ENCODE results near the gene ACTG1. TPM values are rescaled to one million over a fixed set of nuclear protein-coding genes. Genes with fewer than 3 reads are reported as not detected.
A peak's percentile ranks its signal among the peaks of the same experiment; 100 is the strongest.

The ACTG1 gene
- total and polyA plus RNA-seq, 2 of the 13 experiments (the other 11 are each of a cell fraction or from before 2014, with no cell fraction given): 973 to 1,138 TPM

- TF ChIP-seq RERE (CRISPR knock-in tag; IDR thresholded peaks at IDR 0.05; ENCODE audit: low read depth): 0 out of 2 replicates have a peak, but pooled peaks have one; percentile 4
- peak; percentile 66 for TF ChIP-seq ZFP36L1 (CRISPR knock-in tag; IDR thresholded peaks at IDR 0.05)
- TF ChIP-seq LBX2 (CRISPR knock-in tag; IDR thresholded peaks at IDR 0.05; ENCODE audit: borderline replicate concordance): 0 out of 2 replicates have a peak, but pooled peaks have one; percentile 69
- peak; percentile 50; the same call in 1 of the 2 replicates for TF ChIP-seq FOXO1 (CRISPR knock-in tag; IDR thresholded peaks at IDR 0.05)
- TF ChIP-seq CBFB (CRISPR knock-in tag; IDR thresholded peaks at IDR 0.05): peak; percentile 66; the same call in 1 of the 2 replicates
- peak; percentile 87 for TF ChIP-seq MXD1 (CRISPR knock-in tag; IDR thresholded peaks at IDR 0.05)
- TF ChIP-seq ZSCAN21 (CRISPR knock-in tag; IDR thresholded peaks at IDR 0.05; ENCODE audit: borderline replicate concordance): peak; percentile 75
- 0 out of 2 replicates have a peak, but pooled peaks have one; percentile 11 for TF ChIP-seq ZNF225 (CRISPR knock-in tag; IDR thresholded peaks at IDR 0.05)
- TF ChIP-seq HOXD1 (CRISPR knock-in tag; IDR thresholded peaks at IDR 0.05): peak; percentile 32; the same call in 1 of the 2 replicates
- TF ChIP-seq ZBTB26 (CRISPR knock-in tag; IDR thresholded peaks at IDR 0.05; ENCODE audit: borderline replicate concordance): no peak
- TF ChIP-seq TEAD3 (CRISPR knock-in tag; optimal IDR thresholded peaks at IDR 0.05; ENCODE audit: borderline replicate concordance): no peak
- TF ChIP-seq NFKB2 (CRISPR knock-in tag; IDR thresholded peaks at IDR 0.05; ENCODE audit: borderline replicate concordance): peak; percentile 54
- TF ChIP-seq ZNF160 (CRISPR knock-in tag; IDR thresholded peaks at IDR 0.05): peak; percentile 65; the same call in 1 of the 2 replicates
- peak; percentile 75; the same call in 1 of the 2 replicates for TF ChIP-seq ZNF747 (CRISPR knock-in tag; IDR thresholded peaks at IDR 0.05; ENCODE audit: borderline replicate concordance)
- 0 out of 2 replicates have a peak, but pooled peaks have one; percentile 50 for TF ChIP-seq RNF2 (conservative IDR thresholded peaks at IDR 0.05; ENCODE audit: low read depth)
- TF ChIP-seq HNF1B (CRISPR knock-in tag; IDR thresholded peaks at IDR 0.05): no peak
- peak; percentile 67 for TF ChIP-seq TMF1 (CRISPR knock-in tag; IDR thresholded peaks at IDR 0.05; ENCODE audit: low read depth)
- TF ChIP-seq ZNF432 (CRISPR knock-in tag; IDR thresholded peaks at IDR 0.05; ENCODE audit: borderline replicate concordance): no peak
- TF ChIP-seq TCF7L2 (IDR thresholded peaks at IDR 0.05; ENCODE audit: low read depth, low read length): no peak
- peak; percentile 78 for TF ChIP-seq RFXAP (CRISPR knock-in tag; IDR thresholded peaks at IDR 0.05; ENCODE audit: borderline replicate concordance)
These were observed 39.8 kb upstream of the ACTG1 start, which contains the start of gene FAAP100 (continued) for GRCh38 chr17:81552244-81553017.
